ENCODE results near the gene BLVRB. TPM values are rescaled to one million over a fixed set of nuclear protein-coding genes. Genes with fewer than 3 reads are reported as not detected.

The BLVRB gene
- total RNA-seq, 1 donor from 2014 or later = 86.1 TPM

GRCh38 chr19:40414542-40415535 is 50.7 kb downstream of the BLVRB start:
- no peak for TF ChIP-seq CTCF (IDR thresholded peaks at IDR 0.05; ENCODE audit: insufficient read depth, low read length, poor library complexity, severe bottlenecking)
- Histone ChIP-seq H3K4me3 (ENCODE audit: low read depth, low read length) (no peak overlapping the region), H3K36me3 (ENCODE audit: control insufficient read depth, insufficient read depth, low read length) (no peaks in the 10 kb centered on the region), H3K27me3 (ENCODE audit: control insufficient read depth, insufficient read depth, low read length) (no peaks in the 10 kb centered on the region)
- DNase-seq (ENCODE audit: low read depth) = no peak

DNA sequence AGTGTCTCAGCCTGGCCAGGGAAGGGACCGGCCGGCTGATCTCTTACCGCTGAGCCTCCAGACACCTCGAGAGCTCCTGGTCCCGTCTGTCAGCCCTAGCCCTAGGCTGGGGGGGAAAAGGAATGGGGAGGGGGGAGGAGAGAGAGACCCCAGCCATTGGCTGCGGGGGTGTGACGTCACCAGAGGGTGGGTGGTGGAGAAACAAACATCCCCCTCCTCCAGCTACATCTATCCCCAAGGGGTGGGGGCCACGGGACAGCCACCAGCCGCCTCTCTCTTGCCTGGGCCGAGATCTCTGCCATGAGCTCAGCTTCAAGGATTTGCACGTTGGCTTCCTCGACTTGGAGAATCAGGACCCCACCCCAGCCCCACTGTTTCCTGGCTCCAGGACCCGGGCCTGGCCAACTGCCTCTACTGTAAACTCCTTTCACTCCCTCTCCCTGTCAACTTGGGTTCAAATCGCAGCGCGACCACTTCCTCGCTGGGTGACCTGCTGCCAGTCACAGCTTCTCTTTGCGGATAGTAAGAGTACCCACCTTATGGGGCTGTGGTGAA is 52.2 kb downstream of the BLVRB start, which contains the start of gene PRX:
Gene PRX, minus strand, starts transcription at position 88 of the 555 bp plus-strand sequence. CDS start 5,446 bp downstream, outside the sequence.
- Histone ChIP-seq H3K4me3 (ENCODE audit: low read depth, low read length) (no peak within 1 kb of the TSS), H3K36me3 (ENCODE audit: control insufficient read depth, insufficient read depth, low read length) (no peaks in the 10 kb centered on the region), H3K27me3 (ENCODE audit: control insufficient read depth, insufficient read depth, low read length) (no peaks in the 10 kb centered on the region)
- no peak for TF ChIP-seq CTCF (IDR thresholded peaks at IDR 0.05; ENCODE audit: insufficient read depth, low read length, poor library complexity, severe bottlenecking)
- no peak for DNase-seq (ENCODE audit: low read depth)

DNA sequence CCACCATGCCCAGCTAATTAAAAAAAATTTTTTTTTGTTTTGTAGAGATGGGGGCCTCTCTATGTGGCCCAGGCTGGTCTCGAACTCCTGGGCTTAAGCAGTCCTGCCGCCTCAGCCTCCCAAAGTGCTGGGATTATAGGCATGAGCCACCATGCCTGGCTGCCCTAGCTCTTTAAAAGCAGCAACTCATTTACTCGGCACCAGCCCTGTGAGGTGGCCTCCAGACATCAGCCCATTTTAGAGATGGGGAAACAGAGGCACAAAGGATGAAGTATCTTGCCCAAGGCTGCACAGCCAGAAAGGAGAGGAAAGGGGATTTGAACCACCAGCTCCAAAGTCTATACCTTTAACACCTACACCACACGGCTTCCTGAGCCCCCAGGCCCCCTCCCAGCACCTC is 52.7 kb downstream of the BLVRB start:
- TF ChIP-seq CTCF (IDR thresholded peaks at IDR 0.05; ENCODE audit: insufficient read depth, low read length, poor library complexity, severe bottlenecking) = no peak
- no peaks in the 10 kb centered on the region for H3K36me3 ChIP-seq (ENCODE audit: control insufficient read depth, insufficient read depth, low read length)
- no peak for DNase-seq (ENCODE audit: low read depth)
- no peaks in the 10 kb centered on the region for H3K27me3 ChIP-seq (ENCODE audit: control insufficient read depth, insufficient read depth, low read length)
- H3K4me3 ChIP-seq (ENCODE audit: low read depth, low read length) = no peak overlapping the region

GRCh38 chr19:40411958-40412499 is 53.5 kb downstream of the BLVRB start:
- no peak for TF ChIP-seq CTCF (IDR thresholded peaks at IDR 0.05; ENCODE audit: insufficient read depth, low read length, poor library complexity, severe bottlenecking)
- DNase-seq (ENCODE audit: low read depth) = no peak
- Histone ChIP-seq H3K36me3 (ENCODE audit: control insufficient read depth, insufficient read depth, low read length) (no peaks in the 10 kb centered on the region), H3K4me3 (ENCODE audit: low read depth, low read length) (no peak overlapping the region), H3K27me3 (ENCODE audit: control insufficient read depth, insufficient read depth, low read length) (no peaks in the 10 kb centered on the region)

- no peak for TF ChIP-seq CTCF (IDR thresholded peaks at IDR 0.05; ENCODE audit: insufficient read depth, low read length, poor library complexity, severe bottlenecking)
- H3K27me3 ChIP-seq (ENCODE audit: control insufficient read depth, insufficient read depth, low read length) = no peaks in the 10 kb centered on the region
- DNase-seq (ENCODE audit: low read depth) = no peak
These were observed 54.3 kb downstream of the BLVRB start for GRCh38 chr19:40411125-40411842.

More at GRCh38 chr19:40411125-40411842, 54.3 kb downstream of the BLVRB start:
- no peak overlapping the region for H3K4me3 ChIP-seq (ENCODE audit: low read depth, low read length)
- H3K36me3 ChIP-seq (ENCODE audit: control insufficient read depth, insufficient read depth, low read length) = no peaks in the 10 kb centered on the region

Measured in kidney epithelial cell (primary cell).